22Rv1 (cell line): ENCODE measurements around the gene TTC16.

ENCODE experiments used
- CTCF ChIP-seq: fragments of 450-650 bp; IDR thresholded peaks from 2 replicates; pipeline ENCODE4 v1.5.1; 2017; ENCODE audit warnings: mild to moderate bottlenecking
- ZFX ChIP-seq: fragments of 450-650 bp; IDR thresholded peaks from 2 replicates; pipeline ENCODE4 v1.6.1; 2017; ENCODE audit warnings: antibody characterized with exemption, borderline replicate concordance

- no peak for TF ChIP-seq CTCF
- no peak for TF ChIP-seq ZFX
Observed at GRCh38 chr9:127729522-127730256, 13.8 kb downstream of the TTC16 start.
